A673 (cell line): Measurements from ENCODE around the gene BANK1.

Experiments used
- EZH2 ChIP-seq: fragments of 200-600 bp; sonication (generic); IDR thresholded peaks from 2 replicates; pipeline ENCODE4 v1.6.1; 2017; ENCODE audit warnings: borderline replicate concordance, low read depth, mild to moderate bottlenecking, mixed read lengths, antibody characterized with exemption, low read length; ENCODE audit not compliant: poor library complexity, severe bottlenecking
- TF ChIP-seq, protein P1 (sequence below): fragments of 300-800, 200-600 bp; sonication (generic); conservative IDR thresholded peaks from 2 replicates; pipeline ENCODE4 v1.5.1; 2017; ENCODE audit warnings: low read depth, mild to moderate bottlenecking, antibody characterized with exemption, low read length, moderate library complexity, mixed read lengths

GRCh38 chr4:101933855-101934254, 143.3 kb downstream of the BANK1 start:
- TF ChIP-seq, protein P1, sequence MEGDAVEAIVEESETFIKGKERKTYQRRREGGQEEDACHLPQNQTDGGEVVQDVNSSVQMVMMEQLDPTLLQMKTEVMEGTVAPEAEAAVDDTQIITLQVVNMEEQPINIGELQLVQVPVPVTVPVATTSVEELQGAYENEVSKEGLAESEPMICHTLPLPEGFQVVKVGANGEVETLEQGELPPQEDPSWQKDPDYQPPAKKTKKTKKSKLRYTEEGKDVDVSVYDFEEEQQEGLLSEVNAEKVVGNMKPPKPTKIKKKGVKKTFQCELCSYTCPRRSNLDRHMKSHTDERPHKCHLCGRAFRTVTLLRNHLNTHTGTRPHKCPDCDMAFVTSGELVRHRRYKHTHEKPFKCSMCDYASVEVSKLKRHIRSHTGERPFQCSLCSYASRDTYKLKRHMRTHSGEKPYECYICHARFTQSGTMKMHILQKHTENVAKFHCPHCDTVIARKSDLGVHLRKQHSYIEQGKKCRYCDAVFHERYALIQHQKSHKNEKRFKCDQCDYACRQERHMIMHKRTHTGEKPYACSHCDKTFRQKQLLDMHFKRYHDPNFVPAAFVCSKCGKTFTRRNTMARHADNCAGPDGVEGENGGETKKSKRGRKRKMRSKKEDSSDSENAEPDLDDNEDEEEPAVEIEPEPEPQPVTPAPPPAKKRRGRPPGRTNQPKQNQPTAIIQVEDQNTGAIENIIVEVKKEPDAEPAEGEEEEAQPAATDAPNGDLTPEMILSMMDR, result no peak
- TF ChIP-seq EZH2, result no peak
